ENCODE measurements around the gene MYO15B.

DNA sequence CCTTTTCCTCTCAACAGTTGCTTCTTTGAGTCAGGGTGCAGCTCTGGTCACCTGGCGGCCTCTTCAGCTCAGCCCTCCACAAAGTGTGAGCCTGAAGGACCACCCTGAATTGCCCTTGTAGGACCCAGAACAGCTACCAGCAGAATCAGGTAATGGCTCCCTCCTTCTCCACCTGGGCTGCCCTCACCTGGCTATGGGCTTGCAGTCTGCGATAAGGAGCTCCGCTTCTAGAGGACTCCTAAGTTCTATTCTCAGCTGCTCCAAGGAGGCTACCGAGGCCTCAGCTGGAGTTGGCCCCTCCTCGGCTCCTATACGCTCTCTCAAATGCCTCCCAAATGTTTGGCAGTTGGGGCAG lies 59.0 kb downstream of the MYO15B start:
- TF ChIP-seq, protein P1, sequence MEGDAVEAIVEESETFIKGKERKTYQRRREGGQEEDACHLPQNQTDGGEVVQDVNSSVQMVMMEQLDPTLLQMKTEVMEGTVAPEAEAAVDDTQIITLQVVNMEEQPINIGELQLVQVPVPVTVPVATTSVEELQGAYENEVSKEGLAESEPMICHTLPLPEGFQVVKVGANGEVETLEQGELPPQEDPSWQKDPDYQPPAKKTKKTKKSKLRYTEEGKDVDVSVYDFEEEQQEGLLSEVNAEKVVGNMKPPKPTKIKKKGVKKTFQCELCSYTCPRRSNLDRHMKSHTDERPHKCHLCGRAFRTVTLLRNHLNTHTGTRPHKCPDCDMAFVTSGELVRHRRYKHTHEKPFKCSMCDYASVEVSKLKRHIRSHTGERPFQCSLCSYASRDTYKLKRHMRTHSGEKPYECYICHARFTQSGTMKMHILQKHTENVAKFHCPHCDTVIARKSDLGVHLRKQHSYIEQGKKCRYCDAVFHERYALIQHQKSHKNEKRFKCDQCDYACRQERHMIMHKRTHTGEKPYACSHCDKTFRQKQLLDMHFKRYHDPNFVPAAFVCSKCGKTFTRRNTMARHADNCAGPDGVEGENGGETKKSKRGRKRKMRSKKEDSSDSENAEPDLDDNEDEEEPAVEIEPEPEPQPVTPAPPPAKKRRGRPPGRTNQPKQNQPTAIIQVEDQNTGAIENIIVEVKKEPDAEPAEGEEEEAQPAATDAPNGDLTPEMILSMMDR (IDR thresholded peaks at IDR 0.05; ENCODE audit: poor library complexity), result no peak
- TF ChIP-seq EZH2phosphoT487 (IDR thresholded peaks at IDR 0.05; ENCODE audit: low read depth, severe bottlenecking, unreplicated experiment) (no peak), EZH2 (IDR thresholded peaks at IDR 0.05; ENCODE audit: borderline replicate concordance) (no peak)
